HepG2 (cell line): ENCODE results near the gene DNAJC1. TPM values are rescaled to one million over a fixed set of nuclear protein-coding genes. Genes with fewer than 3 reads are reported as not detected.

Source experiments
- FOXK2 ChIP-seq: fragments of 450-650 bp; IDR thresholded peaks from 2 replicates; pipeline ENCODE4 v1.6.1; 2016
- FOXP1 ChIP-seq, 2 experiments: fragments of 450-650 bp in 1 of 2; IDR thresholded peaks; 2 replicates each; pipeline ENCODE4 v1.6.1; 2017 to 2018; ENCODE audit warnings: antibody characterized with exemption in 1 of 2
- HNF4G ChIP-seq, 2 experiments: sonication (generic) in 1 of 2; formaldehyde crosslinking in 1 of 2; IDR thresholded peaks; 2 replicates each; pipeline versions ENCODE4 v1.4.0 to v1.6.1; 2011 to 2020; ENCODE audit warnings: borderline replicate concordance in 2 of 2, low read depth in 2 of 2, mild to moderate bottlenecking in 2 of 2, low read length in 1 of 2, missing genetic modification reagents in 1 of 2, moderate library complexity in 1 of 2
- KLF13 ChIP-seq: sonication (generic); formaldehyde crosslinking; IDR thresholded peaks from 2 replicates; pipeline ENCODE4 v1.4.0; 2020; ENCODE audit warnings: mild to moderate bottlenecking, missing genetic modification reagents
- PRMT3 ChIP-seq: sonication (generic); formaldehyde crosslinking; IDR thresholded peaks from 2 replicates; pipeline ENCODE4 v1.8.1; 2022; ENCODE audit warnings: low read depth, mild to moderate bottlenecking, moderate library complexity, missing genetic modification reagents, borderline replicate concordance
- SPEN ChIP-seq: sonication (generic); formaldehyde crosslinking; IDR thresholded peaks from 2 replicates; pipeline ENCODE4 v1.5.1; 2020; ENCODE audit warnings: low read depth, mild to moderate bottlenecking, missing genetic modification reagents
- ZNF317 ChIP-seq: sonication (generic); formaldehyde crosslinking; IDR thresholded peaks from 2 replicates; pipeline ENCODE4 v1.5.0; 2020; ENCODE audit warnings: mild to moderate bottlenecking, missing genetic modification reagents
- ZNF761 ChIP-seq: sonication (generic); formaldehyde crosslinking; conservative IDR thresholded peaks from 2 replicates; pipeline ENCODE4 v1.4.0; 2020; ENCODE audit warnings: mild to moderate bottlenecking, missing genetic modification reagents
- polyA plus RNA-seq, 8 experiments: library from polyadenylated mRNA; depleted of rRNA in 3 of 8; stranded (reverse) in 7 of 8; unstranded in 1 of 8; fragments of >200 nt; fragmentation: Illumina TruSeq in 4 of 8; extraction: Trizol in 4 of 8; gene quantifications; 2 replicates each; pipeline versions ENCODE4 v1.2.1 to v1.2.3, GENCODE V29; 2011 to 2016; ENCODE audit warnings: low read depth in 4 of 8, missing spikeins in 1 of 8, mixed read lengths in 1 of 8; ENCODE audit not compliant: insufficient read depth in 1 of 8
- total RNA-seq, 5 experiments: library from RNA; depleted of rRNA; stranded (reverse); fragments of >200 nt; fragmentation: Illumina TruSeq; extraction: Trizol; gene quantifications; 2 replicates each; pipeline ENCODE4 v1.2.3, GENCODE V29; 2016; ENCODE audit warnings: low read depth in 1 of 5
- TF ChIP-seq, protein P1 (sequence below): sonication (generic); formaldehyde crosslinking; IDR thresholded peaks from 2 replicates; pipeline ENCODE4 v1.4.0; 2020; ENCODE audit warnings: missing genetic modification reagents, borderline replicate concordance
- TF ChIP-seq, protein P2 (sequence below): sonication (generic); formaldehyde crosslinking; IDR thresholded peaks from 2 replicates; pipeline ENCODE4 v1.5.1; 2020; ENCODE audit warnings: mild to moderate bottlenecking, missing genetic modification reagents, borderline replicate concordance
- TF ChIP-seq, protein P3 (sequence below): sonication (generic); formaldehyde crosslinking; IDR thresholded peaks from 2 replicates; pipeline ENCODE4 v1.4.0; 2020; ENCODE audit warnings: missing genetic modification reagents
- TF ChIP-seq, protein P4 (sequence below), 2 experiments: sonication (generic) in 1 of 2; formaldehyde crosslinking in 1 of 2; IDR thresholded peaks; 2 replicates each; pipeline versions ENCODE4 v1.4.0 to v1.6.1; 2018 to 2020; ENCODE audit warnings: missing genetic modification reagents in 2 of 2, borderline replicate concordance in 1 of 2, low read depth in 1 of 2, mild to moderate bottlenecking in 1 of 2, missing biosample characterization in 1 of 2
- TF ChIP-seq, protein P5 (sequence below): sonication (generic); formaldehyde crosslinking; IDR thresholded peaks from 2 replicates; pipeline ENCODE4 v1.5.1; 2020; ENCODE audit warnings: missing genetic modification reagents, mild to moderate bottlenecking, borderline replicate concordance

The DNAJC1 gene
- total and polyA plus RNA-seq, 2 of the 13 experiments (the other 11 are each of a cell fraction or from before 2014, with no cell fraction given): 9.9 to 16.6 TPM

GRCh38 chr10:22006379-22006884, 2.9 kb upstream of the DNAJC1 start (continued):
- TF ChIP-seq, protein P1, sequence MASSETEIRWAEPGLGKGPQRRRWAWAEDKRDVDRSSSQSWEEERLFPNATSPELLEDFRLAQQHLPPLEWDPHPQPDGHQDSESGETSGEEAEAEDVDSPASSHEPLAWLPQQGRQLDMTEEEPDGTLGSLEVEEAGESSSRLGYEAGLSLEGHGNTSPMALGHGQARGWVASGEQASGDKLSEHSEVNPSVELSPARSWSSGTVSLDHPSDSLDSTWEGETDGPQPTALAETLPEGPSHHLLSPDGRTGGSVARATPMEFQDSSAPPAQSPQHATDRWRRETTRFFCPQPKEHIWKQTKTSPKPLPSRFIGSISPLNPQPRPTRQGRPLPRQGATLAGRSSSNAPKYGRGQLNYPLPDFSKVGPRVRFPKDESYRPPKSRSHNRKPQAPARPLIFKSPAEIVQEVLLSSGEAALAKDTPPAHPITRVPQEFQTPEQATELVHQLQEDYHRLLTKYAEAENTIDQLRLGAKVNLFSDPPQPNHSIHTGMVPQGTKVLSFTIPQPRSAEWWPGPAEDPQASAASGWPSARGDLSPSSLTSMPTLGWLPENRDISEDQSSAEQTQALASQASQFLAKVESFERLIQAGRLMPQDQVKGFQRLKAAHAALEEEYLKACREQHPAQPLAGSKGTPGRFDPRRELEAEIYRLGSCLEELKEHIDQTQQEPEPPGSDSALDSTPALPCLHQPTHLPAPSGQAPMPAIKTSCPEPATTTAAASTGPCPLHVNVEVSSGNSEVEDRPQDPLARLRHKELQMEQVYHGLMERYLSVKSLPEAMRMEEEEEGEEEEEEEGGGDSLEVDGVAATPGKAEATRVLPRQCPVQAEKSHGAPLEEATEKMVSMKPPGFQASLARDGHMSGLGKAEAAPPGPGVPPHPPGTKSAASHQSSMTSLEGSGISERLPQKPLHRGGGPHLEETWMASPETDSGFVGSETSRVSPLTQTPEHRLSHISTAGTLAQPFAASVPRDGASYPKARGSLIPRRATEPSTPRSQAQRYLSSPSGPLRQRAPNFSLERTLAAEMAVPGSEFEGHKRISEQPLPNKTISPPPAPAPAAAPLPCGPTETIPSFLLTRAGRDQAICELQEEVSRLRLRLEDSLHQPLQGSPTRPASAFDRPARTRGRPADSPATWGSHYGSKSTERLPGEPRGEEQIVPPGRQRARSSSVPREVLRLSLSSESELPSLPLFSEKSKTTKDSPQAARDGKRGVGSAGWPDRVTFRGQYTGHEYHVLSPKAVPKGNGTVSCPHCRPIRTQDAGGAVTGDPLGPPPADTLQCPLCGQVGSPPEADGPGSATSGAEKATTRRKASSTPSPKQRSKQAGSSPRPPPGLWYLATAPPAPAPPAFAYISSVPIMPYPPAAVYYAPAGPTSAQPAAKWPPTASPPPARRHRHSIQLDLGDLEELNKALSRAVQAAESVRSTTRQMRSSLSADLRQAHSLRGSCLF: no peak
- TF ChIP-seq FOXP1 (IDR thresholded peaks at IDR 0.05): no peak
- no peak for TF ChIP-seq FOXP1 (CRISPR knock-in tag; IDR thresholded peaks at IDR 0.05)
- no peak for TF ChIP-seq PRMT3 (CRISPR knock-in tag)
- no peak for TF ChIP-seq ZNF317 (CRISPR knock-in tag)
- TF ChIP-seq, protein P2, sequence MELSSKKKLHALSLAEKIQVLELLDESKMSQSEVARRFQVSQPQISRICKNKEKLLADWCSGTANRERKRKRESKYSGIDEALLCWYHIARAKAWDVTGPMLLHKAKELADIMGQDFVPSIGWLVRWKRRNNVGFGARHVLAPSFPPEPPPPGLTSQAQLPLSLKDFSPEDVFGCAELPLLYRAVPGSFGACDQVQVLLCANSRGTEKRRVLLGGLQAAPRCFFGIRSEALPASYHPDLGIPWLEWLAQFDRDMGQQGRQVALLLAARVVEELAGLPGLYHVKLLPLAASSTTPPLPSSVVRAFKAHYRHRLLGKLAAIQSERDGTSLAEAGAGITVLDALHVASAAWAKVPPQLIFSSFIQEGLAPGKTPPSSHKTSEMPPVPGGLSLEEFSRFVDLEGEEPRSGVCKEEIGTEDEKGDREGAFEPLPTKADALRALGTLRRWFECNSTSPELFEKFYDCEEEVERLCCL: no peak
- no peak for TF ChIP-seq FOXK2
- TF ChIP-seq HNF4G (IDR thresholded peaks at IDR 0.05; ENCODE audit: borderline replicate concordance, low read depth, low read length): no peak
- no peak for TF ChIP-seq HNF4G (CRISPR knock-in tag; IDR thresholded peaks at IDR 0.05; ENCODE audit: borderline replicate concordance, low read depth)
- TF ChIP-seq SPEN (CRISPR knock-in tag): no peak
- TF ChIP-seq, protein P3, sequence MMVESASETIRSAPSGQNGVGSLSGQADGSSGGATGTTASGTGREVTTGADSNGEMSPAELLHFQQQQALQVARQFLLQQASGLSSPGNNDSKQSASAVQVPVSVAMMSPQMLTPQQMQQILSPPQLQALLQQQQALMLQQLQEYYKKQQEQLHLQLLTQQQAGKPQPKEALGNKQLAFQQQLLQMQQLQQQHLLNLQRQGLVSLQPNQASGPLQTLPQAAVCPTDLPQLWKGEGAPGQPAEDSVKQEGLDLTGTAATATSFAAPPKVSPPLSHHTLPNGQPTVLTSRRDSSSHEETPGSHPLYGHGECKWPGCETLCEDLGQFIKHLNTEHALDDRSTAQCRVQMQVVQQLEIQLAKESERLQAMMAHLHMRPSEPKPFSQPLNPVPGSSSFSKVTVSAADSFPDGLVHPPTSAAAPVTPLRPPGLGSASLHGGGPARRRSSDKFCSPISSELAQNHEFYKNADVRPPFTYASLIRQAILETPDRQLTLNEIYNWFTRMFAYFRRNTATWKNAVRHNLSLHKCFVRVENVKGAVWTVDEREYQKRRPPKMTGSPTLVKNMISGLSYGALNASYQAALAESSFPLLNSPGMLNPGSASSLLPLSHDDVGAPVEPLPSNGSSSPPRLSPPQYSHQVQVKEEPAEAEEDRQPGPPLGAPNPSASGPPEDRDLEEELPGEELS (CRISPR knock-in tag): no peak
- TF ChIP-seq KLF13 (CRISPR knock-in tag): no peak
- no peak for TF ChIP-seq ZNF761 (CRISPR knock-in tag)
- TF ChIP-seq, protein P4, sequence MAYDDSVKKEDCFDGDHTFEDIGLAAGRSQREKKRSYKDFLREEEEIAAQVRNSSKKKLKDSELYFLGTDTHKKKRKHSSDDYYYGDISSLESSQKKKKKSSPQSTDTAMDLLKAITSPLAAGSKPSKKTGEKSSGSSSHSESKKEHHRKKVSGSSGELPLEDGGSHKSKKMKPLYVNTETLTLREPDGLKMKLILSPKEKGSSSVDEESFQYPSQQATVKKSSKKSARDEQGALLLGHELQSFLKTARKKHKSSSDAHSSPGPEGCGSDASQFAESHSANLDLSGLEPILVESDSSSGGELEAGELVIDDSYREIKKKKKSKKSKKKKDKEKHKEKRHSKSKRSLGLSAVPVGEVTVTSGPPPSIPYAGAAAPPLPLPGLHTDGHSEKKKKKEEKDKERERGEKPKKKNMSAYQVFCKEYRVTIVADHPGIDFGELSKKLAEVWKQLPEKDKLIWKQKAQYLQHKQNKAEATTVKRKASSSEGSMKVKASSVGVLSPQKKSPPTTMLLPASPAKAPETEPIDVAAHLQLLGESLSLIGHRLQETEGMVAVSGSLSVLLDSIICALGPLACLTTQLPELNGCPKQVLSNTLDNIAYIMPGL (CRISPR knock-in tag; IDR thresholded peaks at IDR 0.05; ENCODE audit: borderline replicate concordance in 1 of 2, low read depth in 1 of 2): no peak
- TF ChIP-seq, protein P5, sequence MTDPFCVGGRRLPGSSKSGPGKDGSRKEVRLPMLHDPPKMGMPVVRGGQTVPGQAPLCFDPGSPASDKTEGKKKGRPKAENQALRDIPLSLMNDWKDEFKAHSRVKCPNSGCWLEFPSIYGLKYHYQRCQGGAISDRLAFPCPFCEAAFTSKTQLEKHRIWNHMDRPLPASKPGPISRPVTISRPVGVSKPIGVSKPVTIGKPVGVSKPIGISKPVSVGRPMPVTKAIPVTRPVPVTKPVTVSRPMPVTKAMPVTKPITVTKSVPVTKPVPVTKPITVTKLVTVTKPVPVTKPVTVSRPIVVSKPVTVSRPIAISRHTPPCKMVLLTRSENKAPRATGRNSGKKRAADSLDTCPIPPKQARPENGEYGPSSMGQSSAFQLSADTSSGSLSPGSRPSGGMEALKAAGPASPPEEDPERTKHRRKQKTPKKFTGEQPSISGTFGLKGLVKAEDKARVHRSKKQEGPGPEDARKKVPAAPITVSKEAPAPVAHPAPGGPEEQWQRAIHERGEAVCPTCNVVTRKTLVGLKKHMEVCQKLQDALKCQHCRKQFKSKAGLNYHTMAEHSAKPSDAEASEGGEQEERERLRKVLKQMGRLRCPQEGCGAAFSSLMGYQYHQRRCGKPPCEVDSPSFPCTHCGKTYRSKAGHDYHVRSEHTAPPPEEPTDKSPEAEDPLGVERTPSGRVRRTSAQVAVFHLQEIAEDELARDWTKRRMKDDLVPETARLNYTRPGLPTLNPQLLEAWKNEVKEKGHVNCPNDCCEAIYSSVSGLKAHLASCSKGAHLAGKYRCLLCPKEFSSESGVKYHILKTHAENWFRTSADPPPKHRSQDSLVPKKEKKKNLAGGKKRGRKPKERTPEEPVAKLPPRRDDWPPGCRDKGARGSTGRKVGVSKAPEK (CRISPR knock-in tag): no peak
